ACC112 (cell line): ENCODE data around the gene FAM177A1.

ENCODE experiments used
- H2AFZ ChIP-seq: fragments of 200-600 bp; sonication (generic); one replicate; pipeline ENCODE4 v1.6.0; 2017; ENCODE audit warnings: antibody characterized with exemption, low read length; ENCODE audit not compliant: unreplicated experiment
- H3K27ac ChIP-seq: fragments of 200-600 bp; sonication (generic); 2 replicates; pipeline ENCODE4 v1.5.1; 2014; ENCODE audit warnings: low read depth, mild to moderate bottlenecking, antibody characterized with exemption, low read length, moderate library complexity
- H3K27me3 ChIP-seq: fragments of 200-600 bp; sonication (generic); 2 replicates; pipeline ENCODE4 v1.6.1; 2014; ENCODE audit warnings: mild to moderate bottlenecking, antibody characterized with exemption, low read length, moderate library complexity, mixed read lengths; ENCODE audit not compliant: insufficient read depth
- H3K36me3 ChIP-seq: fragments of 200-600 bp; sonication (generic); 2 replicates; pipeline ENCODE4 v1.6.1; 2016; ENCODE audit warnings: mild to moderate bottlenecking, antibody characterized with exemption, low read length, moderate library complexity, mixed read lengths; ENCODE audit not compliant: insufficient read depth
- H3K4me1 ChIP-seq: fragments of 200-600 bp; sonication (generic); one replicate; pipeline ENCODE4 v1.6.1; 2016; ENCODE audit warnings: low read length, mixed read lengths; ENCODE audit not compliant: insufficient read depth, unreplicated experiment, control insufficient read depth
- H3K4me3 ChIP-seq: fragments of 200-600 bp; sonication (generic); 2 replicates; pipeline ENCODE4 v1.5.1; 2014; ENCODE audit warnings: mild to moderate bottlenecking, low read depth, low read length
- H3K79me2 ChIP-seq: fragments of 200-600 bp; sonication (generic); one replicate; pipeline ENCODE4 v1.6.0; 2016; ENCODE audit warnings: low read length; ENCODE audit not compliant: control insufficient read depth, unreplicated experiment, insufficient read depth

Gene FAM177A1

GRCh38 chr14:35123388-35123703, 77.3 kb downstream of the FAM177A1 start:
- peaks cover 35% of the 10 kb centered on the region for H3K79me2 ChIP-seq
- H3K27ac ChIP-seq, result peak overlapping the region; percentile 96
- peak overlapping the region; percentile 88 for H3K4me3 ChIP-seq
- H3K27me3 ChIP-seq, result no peaks in the 10 kb centered on the region
- peaks cover 7% of the 10 kb centered on the region for H3K36me3 ChIP-seq
- peaks cover 19% of the 10 kb centered on the region for H3K4me1 ChIP-seq
- peak overlapping the region; percentile 86 for H2AFZ ChIP-seq

GRCh38 chr14:35124127-35124526, 78.1 kb downstream of the FAM177A1 start:
- H3K4me1 ChIP-seq, result peaks cover 19% of the 10 kb centered on the region
- H3K36me3 ChIP-seq, result peaks cover 7% of the 10 kb centered on the region
- H3K27me3 ChIP-seq, result no peaks in the 10 kb centered on the region
- H3K27ac ChIP-seq, result no peak overlapping the region
- peak overlapping the region; percentile 88 for H3K4me3 ChIP-seq
- no peak overlapping the region for H2AFZ ChIP-seq
- peaks cover 41% of the 10 kb centered on the region for H3K79me2 ChIP-seq
